Right kidney (tissue), 9 donors: ENCODE measurements around the gene SLC41A3.
A peak's percentile ranks its signal among the peaks of the same experiment; 100 is the strongest.

Source experiments
- DNase-seq: peaks from one replicate; pipeline ENCODE4 v3.0.0-alpha.2; 2016
- long read RNA-seq, 8 donors: transcript quantifications; one replicate each; lab custom pipeline, GENCODE V29; 2026

The SLC41A3 gene
- long read RNA-seq, donor 1, transcript SLC41A3-203 (11 exons, 2,169 nt): major isoform, 12 of 25 reads
- long read RNA-seq, donor 1, transcript SLC41A3-208 (6 exons, 2,351 nt): minor isoform, 6 of 25 reads
- long read RNA-seq, donor 1, partial matches to known transcripts: 5 of 25 reads
- long read RNA-seq, donor 1, other reads (novel, unspliced or antisense): 0 of 25 reads
- long read RNA-seq, donor 2, transcript SLC41A3-208 (6 exons, 2,351 nt): major isoform, 5 of 7 reads
- long read RNA-seq, donor 2, partial matches to known transcripts: 0 of 7 reads
- long read RNA-seq, donor 2, other reads (novel, unspliced or antisense): 0 of 7 reads
- long read RNA-seq, donor 3, transcript SLC41A3-203 (11 exons, 2,169 nt): major isoform, 5 of 6 reads
- long read RNA-seq, donor 3, partial matches to known transcripts: 0 of 6 reads
- long read RNA-seq, donor 3, other reads (novel, unspliced or antisense): 0 of 6 reads
- long read RNA-seq, donor 4, transcript SLC41A3-216 (7 exons, 3,828 nt): minor isoform, 5 of 27 reads
- long read RNA-seq, donor 4, transcript SLC41A3-203 (11 exons, 2,169 nt): major isoform, 10 of 27 reads
- long read RNA-seq, donor 4, transcript SLC41A3-208 (6 exons, 2,351 nt): minor isoform, 5 of 27 reads
- long read RNA-seq, donor 4, partial matches to known transcripts: 6 of 27 reads
- long read RNA-seq, donor 4, other reads (novel, unspliced or antisense): 0 of 27 reads
- long read RNA-seq, donor 5, transcript SLC41A3-203 (11 exons, 2,169 nt): major isoform, 13 of 21 reads
- long read RNA-seq, donor 5, transcript SLC41A3-208 (6 exons, 2,351 nt): minor isoform, 5 of 21 reads
- long read RNA-seq, donor 5, partial matches to known transcripts: 0 of 21 reads
- long read RNA-seq, donor 5, other reads (novel, unspliced or antisense): 0 of 21 reads
- long read RNA-seq, donor 6, transcript SLC41A3-203 (11 exons, 2,169 nt): major isoform, 9 of 34 reads
- long read RNA-seq, donor 6, transcript SLC41A3-216 (7 exons, 3,828 nt): minor isoform, 5 of 34 reads
- long read RNA-seq, donor 6, partial matches to known transcripts: 16 of 34 reads
- long read RNA-seq, donor 6, other reads (novel, unspliced or antisense): 0 of 34 reads
- long read RNA-seq, donor 7, transcript SLC41A3-203 (11 exons, 2,169 nt): major isoform, 11 of 36 reads
- long read RNA-seq, donor 7, partial matches to known transcripts: 14 of 36 reads
- long read RNA-seq, donor 7, other reads (novel, unspliced or antisense): 0 of 36 reads
- long read RNA-seq, donor 8, transcript SLC41A3-208 (6 exons, 2,351 nt): minor isoform, 6 of 19 reads
- long read RNA-seq, donor 8, transcript SLC41A3-203 (11 exons, 2,169 nt): major isoform, 8 of 19 reads
- long read RNA-seq, donor 8, partial matches to known transcripts: 0 of 19 reads
- long read RNA-seq, donor 8, other reads (novel, unspliced or antisense): 0 of 19 reads

DNA sequence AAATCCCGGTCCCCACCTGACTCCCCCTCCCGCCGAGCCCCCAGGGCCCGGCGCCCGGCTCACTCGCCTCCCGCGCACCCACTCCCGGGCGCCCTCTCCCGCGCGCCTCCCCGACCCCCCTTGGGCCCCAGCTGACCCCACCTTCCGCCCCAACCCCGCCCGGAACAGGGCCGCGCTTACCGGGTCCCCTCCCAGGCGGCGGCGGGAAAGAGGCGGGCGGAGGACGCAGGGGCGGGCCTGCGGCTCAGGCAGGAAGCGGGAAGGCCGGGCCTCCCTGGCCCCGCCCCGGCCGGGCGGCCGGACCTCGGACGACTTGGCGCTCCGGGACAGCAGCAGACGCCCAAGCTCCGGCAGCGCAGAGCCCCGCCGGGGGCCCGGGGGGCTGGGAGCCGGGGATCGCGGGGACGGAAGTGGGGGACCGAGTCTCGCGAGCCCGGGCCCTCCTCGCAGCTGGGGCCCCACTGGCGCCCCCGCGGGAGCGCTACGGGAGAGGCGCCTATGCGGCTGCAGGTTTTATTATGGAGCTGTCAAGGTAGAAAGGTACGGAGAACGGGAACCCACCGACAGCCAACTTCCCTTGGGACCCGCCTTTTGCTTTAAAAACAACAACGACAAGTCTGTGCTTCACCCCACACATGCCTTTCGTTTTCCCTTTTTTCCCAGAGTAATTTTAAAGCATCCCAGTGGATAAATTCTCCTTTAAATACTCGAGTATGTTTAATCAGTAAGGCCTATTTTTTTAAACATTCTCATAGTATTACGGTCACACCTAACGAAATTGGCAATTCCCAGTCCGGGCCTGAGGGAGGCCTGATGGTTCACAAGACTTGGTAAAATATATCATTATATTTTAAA is at the start of gene SLC41A3:
TSS of gene SLC41A3 (minus strand) at position 212 of the 855 bp plus-strand sequence. CDS start 15,905 bp downstream, outside the sequence.
- peak; percentile 75 for DNase-seq

DNA sequence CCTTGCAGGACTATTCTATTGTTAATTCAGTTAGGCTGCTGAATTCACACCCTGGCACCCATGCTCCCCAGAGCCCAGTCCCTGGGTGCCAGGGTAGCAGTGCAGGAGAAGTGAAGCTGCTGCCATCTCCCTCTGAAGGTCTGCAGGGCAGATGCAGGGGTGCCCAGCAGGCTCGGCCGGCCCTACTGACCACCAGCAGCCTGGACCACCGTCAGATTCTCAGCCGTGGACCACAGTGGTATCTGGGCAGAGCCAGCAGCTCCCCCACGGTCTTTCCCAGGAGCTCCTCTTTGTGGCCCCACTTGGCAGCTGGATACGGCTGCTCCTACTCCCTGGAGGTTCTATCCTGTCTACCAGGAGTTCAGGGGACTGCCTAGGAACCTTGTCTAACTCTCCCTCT is 49.7 kb upstream of the SLC41A3 start:
- no peak for DNase-seq

DNA sequence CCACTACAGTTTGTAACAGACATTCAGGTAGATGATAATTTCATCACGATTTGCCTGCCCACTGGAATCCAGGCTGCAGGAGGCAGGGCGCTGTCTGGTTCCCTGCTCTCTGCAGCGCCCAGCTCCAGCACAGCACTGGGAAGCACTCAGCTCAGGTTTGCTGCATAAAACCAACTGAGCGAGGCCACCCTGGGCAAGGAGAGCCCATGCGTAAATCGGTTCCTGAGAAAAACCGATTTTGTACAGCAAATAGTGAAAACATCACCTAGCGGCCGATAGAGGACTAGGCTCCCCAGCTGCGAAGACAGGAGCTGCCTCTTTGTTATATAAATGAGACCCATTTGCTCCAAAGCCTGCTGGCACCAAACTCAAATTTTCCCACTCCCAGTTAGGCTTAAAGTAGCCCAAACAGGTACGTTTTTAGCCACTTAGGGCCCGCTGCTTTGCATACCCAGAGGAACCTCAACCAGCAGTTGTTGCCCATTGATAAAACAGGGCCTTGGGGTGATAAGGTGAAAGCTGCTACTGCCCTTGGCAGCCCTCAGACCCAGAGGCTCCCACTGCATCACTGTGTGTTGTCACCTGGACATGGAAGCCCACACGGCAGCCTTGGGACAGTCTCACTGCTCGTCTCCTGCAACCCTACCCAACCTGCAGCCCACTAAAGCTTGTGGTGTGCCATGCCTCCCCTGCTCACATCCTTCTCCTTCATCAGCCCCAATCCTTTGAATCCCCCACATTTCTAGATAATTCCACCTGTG is 49.0 kb upstream of the SLC41A3 start:
- DNase-seq: peak; percentile 27

DNA sequence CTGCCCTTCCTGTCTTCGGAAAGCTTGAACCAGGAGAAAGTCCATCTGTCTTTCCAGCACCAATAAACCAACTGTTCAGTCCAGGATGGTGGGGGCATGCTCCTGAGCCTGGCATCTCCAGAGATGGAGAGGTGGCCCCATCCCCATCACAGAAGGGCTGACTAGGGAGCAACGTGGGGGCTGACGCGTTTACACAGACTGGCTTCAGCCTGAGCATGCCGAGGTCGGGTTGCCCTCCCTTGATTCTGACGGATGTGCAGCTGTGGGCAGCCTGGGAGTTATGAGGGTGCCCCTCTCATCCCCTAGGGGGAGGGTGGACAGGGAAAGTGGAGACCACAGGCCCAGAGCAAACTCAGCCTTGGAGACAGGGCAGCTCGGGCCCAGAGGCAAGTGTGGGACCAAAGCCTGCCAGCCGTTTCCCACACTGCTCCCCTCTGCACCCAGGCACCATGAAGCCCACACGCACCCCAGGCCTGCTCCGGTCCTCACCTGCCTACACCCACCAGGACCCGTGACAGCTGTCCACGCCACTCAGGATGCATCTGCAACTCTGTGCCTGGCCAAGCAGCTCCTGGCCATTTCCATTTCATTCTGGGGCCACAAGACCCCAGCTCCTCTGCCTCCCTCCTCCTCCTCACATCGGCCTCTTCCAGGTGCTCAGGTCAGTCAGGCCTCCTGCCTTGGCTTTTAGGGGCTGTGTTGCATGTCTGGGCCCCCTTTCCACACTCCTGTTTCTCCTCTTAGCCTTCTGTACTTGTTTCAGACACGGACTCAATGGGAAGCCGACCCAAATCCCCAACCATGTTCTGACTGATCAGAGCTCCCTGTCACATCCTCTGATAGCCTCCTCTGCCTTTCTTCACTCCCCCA is 48.2 kb upstream of the SLC41A3 start:
- no peak for DNase-seq

DNA sequence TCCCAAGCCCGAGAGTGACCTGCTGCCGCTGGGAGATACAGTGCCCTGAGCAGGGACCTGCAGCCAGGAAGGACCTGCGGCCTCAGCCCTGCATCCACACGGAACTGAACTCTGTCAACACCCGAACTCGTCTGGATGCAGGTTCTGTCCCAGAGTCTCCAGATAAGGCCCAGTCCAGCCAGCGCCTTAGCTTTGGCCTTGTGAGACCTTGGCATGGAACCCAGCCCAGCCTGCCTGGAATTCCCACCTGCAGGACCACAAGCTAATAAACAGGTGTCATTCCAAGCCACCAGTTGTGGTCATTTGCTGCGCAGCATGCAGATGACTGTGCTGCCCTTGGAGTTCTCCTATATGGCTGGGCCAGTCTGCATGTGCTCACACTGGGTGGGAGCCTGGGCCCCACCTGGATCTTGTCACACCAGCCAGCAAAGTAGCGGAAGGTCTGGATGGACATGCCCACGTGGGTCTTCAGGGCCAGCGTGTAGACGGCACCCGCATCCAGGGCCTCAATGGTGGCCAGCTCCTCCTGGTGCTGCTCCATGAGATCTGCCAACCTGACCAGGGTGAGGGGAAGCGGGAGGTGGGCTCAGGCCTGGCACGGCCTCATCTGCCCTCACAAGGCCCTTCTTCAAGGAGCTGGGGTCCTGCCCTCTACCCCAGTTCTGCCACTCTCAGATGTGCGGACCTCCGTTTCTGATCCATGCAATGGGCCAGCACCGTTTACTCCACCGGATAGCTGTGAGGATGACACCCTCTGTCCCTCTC is 47.2 kb upstream of the SLC41A3 start:
- DNase-seq: no peak

DNA sequence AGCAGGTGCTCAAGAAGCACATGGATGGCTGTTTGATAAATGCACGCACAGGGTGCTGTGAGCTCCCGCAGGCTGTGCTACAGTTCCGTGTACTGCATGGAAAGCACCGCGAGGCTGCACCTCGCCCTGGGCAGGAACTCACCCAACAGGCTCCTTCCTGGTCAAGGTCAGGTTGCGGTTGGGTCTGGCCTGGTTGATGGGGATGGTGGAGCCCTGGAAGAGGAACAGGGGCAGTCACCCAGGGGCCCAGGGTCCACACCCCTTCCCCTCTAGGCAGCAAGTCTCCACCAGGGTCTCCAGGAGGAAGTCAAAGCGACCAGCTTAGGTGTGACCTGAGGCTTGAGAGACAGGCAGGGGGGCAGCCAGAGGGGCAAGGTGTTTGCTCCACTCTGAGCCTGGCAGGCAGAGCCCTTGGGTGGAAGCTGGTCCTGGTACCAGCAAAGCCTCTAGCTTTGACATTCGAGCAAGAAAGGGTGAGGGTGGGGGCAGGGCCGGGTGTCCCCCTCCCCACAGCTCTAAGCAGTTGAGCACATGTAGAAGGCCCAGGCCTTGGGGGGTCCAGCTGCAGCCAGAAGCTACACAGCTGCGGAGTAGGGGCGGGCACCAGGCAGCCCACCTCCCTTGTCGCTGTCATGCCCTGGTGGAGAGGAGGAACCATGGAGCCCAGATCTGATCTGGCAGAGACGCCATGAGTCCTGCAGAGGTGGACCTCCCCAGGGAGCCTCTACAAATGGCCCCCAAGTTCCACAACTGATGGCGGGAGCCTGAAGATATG is 46.3 kb upstream of the SLC41A3 start:
- DNase-seq: no peak

DNA sequence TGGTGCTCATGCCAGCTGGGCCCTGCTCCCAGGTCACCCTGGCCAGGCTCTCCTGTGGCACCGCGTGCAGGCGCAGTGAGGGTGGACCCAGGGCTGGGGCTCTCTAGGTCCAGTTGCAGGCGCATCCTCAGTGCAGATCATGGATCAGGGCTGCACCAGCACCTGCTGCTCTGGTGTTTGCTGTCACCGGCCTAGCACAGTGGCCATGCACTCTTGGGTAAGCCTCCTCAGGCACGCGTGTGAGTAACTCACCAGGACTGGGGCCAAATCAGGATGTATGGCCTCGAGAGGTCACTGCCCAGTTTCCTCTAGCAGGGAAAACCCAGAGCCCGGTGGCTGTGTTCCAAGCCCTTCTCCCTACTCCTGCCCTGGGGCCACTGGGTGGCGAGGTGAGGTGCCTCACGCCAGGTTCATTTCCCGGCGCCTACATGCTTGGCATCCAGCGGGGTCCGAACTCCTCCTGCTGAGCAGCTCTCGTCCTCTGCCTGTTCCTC is 45.5 kb upstream of the SLC41A3 start:
- no peak for DNase-seq

DNA sequence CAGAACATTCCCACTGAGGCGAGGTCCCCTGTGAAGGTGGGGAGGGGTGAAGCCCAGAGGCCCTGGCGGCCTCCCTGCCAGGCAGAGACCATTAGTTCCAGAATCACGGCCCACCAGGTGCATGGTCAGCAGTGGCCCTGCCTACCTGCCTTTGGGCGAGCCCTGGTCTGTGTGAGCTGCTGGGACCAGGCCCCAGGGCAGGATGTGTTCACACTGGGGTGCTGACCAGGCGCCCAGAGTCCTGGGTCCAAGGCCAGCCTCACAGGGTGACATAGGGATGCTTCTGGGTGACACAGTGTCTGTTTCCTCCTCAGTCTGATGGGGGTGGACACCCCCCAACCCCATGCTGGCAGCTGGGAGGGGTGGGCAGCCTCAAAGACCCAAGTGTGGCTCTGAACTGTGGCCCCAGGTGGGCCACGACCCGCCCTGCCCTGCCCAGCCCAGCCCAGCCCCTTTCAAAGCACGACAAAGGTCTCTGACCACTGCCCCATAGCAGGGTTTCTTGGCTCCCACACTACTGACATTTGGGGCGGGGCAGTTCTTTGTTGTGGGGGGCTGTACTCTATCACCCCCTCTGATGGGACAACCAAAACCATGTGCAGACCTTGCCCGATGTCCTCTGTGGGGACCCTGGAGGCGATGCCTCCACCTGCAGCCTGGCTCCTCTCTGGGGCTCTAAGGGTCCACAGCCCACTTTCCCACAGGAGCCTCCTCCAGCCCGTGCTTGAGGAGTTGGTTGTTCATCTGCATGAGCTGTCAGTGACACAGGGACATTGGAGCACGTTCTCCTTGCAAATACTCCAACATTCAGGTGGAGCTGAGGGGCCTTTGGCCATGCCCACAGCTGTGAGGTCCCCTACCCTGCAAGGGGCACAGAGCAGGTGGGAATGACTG is 44.8 kb upstream of the SLC41A3 start:
- DNase-seq: no peak

DNA sequence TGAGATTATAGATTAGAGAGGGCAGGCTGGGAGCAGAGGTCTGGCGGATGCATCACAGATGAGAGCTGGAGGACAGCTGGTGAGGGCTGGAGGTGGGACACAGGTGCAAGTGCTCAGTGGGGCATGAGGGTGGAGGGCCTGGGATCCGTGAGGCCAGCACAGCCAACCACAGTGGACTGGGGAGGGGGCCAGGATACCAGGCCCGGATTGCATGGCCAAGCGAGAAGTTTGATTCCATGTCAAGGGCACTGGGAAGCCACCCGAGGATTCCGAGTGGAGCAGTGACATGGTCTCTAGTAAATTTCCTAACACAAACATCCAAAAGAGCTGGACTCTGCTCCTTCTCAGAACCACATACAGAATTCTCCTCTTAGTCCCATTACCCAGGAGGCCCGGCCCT is 44.0 kb upstream of the SLC41A3 start:
- DNase-seq: no peak

DNA sequence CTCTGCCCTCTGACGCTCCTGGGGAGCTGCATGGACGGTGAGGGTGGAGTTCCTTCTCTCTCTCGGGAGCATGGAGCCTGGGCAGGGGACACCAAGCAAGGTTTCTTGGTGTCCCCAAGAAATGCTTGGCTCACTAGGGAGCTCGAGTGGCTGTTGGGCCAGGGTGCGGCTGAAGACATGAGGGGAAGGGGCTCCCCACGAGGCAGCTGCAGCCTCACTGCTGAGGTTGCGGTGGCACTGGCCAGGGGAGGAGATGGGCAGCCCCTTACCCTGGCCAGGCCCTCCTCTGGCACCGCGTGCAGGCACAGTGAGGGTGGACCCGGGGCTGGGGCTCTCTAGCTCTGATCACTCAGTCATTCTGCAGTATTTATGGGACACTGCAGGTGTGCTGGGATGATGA is 43.5 kb upstream of the SLC41A3 start:
- no peak for DNase-seq

DNA sequence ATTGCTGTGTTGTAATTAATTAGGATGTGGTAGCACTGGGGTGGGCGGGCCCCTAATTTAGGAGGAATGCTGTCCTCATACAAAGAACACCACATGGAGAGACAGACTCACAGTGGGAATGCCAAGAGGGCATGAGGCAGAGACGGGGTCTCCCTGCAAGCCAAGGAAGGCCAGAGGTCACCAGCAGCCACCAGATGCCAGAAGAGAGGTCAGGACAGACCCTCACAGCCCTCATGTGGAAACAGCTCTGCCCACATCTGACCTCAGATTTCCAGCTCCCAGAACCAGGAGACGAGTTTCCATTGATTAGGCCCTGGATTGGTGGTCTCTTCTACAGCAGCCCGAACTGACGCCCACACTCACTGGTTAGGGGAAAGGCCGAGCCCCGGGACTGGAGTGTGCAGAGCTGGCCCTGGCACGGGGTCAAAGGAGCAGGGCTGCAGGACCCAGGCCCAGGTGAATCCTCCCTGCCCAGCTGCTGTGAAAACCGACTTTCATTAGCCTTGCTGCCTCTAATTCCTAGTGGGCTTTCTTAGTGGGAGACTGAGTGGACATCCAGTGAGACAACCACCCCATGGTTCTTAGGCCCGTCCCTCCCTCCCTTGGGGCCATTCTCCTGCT is 43.0 kb upstream of the SLC41A3 start:
- no peak for DNase-seq

DNA sequence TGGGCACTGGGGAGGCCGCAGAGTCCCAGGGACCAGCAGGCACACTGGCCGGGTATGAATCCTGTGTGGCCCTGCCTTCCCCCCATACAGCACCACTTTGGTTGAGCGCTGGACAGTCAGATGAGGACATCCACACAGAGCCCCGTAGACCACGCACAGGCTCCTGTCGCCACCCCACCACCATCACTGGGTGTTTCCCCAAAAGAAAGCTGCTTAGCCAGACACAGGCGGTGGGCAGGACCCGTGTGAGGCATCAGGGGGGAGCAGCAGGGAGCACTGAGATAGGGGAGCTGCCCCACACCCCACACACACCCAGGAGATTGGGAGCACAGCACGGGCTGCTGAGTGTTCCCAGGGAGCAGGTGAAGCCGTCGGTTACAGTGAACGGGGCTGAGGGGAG is 42.4 kb upstream of the SLC41A3 start:
- no peak for DNase-seq

DNA sequence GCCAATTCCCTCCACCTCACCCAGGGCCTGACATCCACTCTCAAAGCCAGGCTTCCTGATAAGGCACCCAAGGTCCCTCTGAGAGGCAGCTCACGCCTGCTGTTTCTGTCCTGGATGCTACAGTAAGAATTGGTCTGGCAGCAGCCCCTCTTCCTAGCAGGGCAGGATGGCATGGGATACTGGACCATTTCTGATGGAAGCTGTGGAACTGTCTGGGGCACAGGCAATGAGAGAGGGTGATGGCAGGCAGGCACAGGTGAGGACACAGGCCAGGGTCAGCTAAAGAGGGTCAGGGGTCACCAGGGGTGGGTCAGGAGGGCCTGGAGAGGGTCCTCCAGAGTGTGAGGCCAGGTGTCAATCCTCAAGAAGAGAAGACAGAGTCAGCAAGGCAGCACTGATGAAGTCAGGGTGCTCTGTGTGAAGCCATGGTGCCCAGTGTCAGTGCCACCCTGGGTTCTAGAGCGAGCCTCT is 41.9 kb upstream of the SLC41A3 start:
- no peak for DNase-seq

DNA sequence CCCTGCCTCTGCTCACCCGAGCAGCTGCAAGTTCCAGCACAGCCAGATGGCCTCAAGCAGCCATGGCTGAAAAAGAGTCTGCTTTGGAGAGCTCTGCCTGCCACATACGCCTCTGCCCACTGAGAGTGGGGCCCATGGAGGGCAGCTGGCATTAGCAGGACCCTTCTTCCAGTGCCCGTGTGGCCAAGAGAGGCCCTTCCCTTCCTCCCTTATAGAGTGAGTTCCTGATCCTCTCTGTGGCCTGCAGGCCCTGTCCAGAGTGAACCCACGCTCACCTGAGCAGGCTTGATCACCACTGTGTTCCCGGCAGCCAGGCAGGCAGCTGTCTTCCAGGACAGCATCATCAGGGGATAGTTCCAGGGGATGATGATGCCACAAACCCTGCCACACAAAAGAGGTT is 41.4 kb upstream of the SLC41A3 start:
- DNase-seq: no peak

DNA sequence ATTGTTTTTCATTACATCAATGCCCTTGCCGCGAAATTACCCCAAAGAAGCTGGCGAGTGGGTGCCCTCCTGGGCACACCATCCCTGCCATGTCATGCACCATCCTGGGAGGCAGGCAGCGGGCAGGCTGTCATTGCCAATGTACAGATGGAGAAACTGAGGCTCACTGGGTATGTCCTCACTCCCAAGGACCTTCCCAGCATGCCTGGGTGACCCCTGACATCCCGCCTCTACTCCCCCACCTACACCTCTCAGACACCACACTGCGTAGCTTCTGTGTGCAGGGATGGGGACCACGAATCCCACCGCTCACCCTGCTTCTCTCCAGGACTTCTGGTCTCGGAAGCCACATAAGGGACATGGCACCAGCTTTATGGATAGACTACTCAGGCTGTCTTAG is 41.0 kb upstream of the SLC41A3 start:
- DNase-seq: no peak
